ENCODE measurements around the gene ZNF791. TPM values are rescaled to one million over a fixed set of nuclear protein-coding genes. Genes with fewer than 3 reads are reported as not detected.

ZNF791 gene
- total RNA-seq, 1 experiment from 2014 or later: 23.9 TPM

DNA sequence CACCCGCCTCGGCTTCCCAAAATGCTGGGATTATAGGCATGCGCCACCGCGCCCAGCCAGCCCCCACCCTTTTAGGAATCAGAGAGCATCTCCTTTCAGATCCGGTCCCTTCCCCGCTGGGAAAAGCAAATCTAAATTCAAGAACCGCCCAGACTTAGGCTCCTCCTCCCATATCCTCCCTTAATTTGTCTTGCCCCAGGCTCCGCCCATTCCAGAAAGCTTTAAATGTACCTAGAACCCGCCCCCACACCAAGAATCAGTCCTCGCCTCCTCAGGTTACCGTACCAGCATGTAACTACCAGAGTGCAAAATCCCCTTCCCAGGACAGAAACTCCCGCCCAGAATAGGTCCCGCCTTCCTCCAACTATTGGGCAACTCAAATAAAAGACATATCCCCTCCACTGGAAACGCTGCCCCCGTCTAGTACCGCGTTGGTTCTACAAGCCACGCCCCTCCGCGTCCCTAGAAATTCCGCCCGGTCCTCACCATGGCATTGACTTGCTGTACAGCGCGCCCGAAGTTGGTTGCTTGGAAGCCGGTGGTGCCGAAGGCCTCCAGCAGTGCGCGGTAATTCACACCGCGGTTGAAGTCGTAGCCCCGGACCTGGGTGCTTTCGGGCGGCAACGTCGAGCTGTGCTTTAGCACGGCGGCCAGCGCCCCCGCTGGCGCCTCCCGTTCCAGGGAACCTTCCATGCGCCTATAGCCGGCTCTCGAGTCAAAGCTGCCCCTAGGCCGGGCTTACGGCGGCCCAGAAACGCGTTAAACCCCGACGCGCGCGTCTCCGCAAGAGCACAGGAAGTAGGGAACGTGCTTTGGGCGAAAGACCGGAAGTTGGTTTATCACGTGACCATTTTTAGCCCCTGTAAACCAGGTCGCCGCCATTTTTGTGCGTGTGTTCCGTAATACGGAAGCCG is 70.6 kb downstream of the ZNF791 start, which contains the start of gene DHPS:
Gene DHPS (minus strand): TSS at position 807 of the 914 bp plus-strand sequence. CDS start 114 bp downstream, at position 693.
- CTCF ChIA-PET: interaction anchor here (0.6 to 2.5 kb wide), 9 partner anchors 10 to 79 kb away, joined by 3 to 22 read pairs (median 4); no protein-coding TSS in a partner anchor
- peaks cover 31% of the 10 kb centered on the region for H3K36me3 Mint-ChIP-seq
- peak; percentile 89 for ATAC-seq
- H3K4me1 Mint-ChIP-seq: peaks cover 5% of the 10 kb centered on the region; the same call in 1 of the 2 replicates
- POLR2A ChIA-PET: interaction anchor here (0.6 to 1.8 kb wide), 10 partner anchors 15 to 1107 kb away, joined by 3 to 13 read pairs (median 4); partner anchors contain the start of gene FBXW9
- H3K4me3 Mint-ChIP-seq: peak within 1 kb of the TSS; percentile 89
- peak; percentile 92 for DNase-seq (ENCODE audit: low spot score)
- no peaks in the 10 kb centered on the region for H3K27me3 Mint-ChIP-seq (ENCODE audit: low read depth)
- H3K27ac Mint-ChIP-seq: peak within 1 kb of the TSS; percentile 99
- no peaks in the 10 kb centered on the region for H3K9me3 Mint-ChIP-seq
- TF ChIP-seq KAT7 (CRISPR knock-in tag; IDR thresholded peaks at IDR 0.05; ENCODE audit: borderline replicate concordance): 0 out of 2 replicates have a peak, but pooled peaks have one; percentile 68
- no peak; the same call in 1 of the 2 replicates for TF ChIP-seq E2F5 (CRISPR knock-in tag; IDR thresholded peaks at IDR 0.05)
- TF ChIP-seq NR3C1 (CRISPR knock-in tag; conservative IDR thresholded peaks at IDR 0.05; ENCODE audit: low read depth): no peak
- TF ChIP-seq TEAD1 (CRISPR knock-in tag; IDR thresholded peaks at IDR 0.05): peak; percentile 42; the same call in 1 of the 2 replicates
- TF ChIP-seq ZNF232 (CRISPR knock-in tag; IDR thresholded peaks at IDR 0.05): no peak
- no peak for TF ChIP-seq ZNF263 (CRISPR knock-in tag; IDR thresholded peaks at IDR 0.05; ENCODE audit: low read depth)
- TF ChIP-seq, protein P1, sequence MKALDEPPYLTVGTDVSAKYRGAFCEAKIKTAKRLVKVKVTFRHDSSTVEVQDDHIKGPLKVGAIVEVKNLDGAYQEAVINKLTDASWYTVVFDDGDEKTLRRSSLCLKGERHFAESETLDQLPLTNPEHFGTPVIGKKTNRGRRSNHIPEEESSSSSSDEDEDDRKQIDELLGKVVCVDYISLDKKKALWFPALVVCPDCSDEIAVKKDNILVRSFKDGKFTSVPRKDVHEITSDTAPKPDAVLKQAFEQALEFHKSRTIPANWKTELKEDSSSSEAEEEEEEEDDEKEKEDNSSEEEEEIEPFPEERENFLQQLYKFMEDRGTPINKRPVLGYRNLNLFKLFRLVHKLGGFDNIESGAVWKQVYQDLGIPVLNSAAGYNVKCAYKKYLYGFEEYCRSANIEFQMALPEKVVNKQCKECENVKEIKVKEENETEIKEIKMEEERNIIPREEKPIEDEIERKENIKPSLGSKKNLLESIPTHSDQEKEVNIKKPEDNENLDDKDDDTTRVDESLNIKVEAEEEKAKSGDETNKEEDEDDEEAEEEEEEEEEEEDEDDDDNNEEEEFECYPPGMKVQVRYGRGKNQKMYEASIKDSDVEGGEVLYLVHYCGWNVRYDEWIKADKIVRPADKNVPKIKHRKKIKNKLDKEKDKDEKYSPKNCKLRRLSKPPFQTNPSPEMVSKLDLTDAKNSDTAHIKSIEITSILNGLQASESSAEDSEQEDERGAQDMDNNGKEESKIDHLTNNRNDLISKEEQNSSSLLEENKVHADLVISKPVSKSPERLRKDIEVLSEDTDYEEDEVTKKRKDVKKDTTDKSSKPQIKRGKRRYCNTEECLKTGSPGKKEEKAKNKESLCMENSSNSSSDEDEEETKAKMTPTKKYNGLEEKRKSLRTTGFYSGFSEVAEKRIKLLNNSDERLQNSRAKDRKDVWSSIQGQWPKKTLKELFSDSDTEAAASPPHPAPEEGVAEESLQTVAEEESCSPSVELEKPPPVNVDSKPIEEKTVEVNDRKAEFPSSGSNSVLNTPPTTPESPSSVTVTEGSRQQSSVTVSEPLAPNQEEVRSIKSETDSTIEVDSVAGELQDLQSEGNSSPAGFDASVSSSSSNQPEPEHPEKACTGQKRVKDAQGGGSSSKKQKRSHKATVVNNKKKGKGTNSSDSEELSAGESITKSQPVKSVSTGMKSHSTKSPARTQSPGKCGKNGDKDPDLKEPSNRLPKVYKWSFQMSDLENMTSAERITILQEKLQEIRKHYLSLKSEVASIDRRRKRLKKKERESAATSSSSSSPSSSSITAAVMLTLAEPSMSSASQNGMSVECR (CRISPR knock-in tag; IDR thresholded peaks at IDR 0.05; ENCODE audit: borderline replicate concordance): peak; percentile 68; the same call in 1 of the 2 replicates
- 0 out of 2 replicates have a peak, but pooled peaks have one; percentile 18 for TF ChIP-seq NFE2L1 (CRISPR knock-in tag; IDR thresholded peaks at IDR 0.05)
- no peak for TF ChIP-seq GRHL2 (CRISPR knock-in tag; IDR thresholded peaks at IDR 0.05; ENCODE audit: insufficient replicate concordance, severe bottlenecking)
- peak; percentile 91 for TF ChIP-seq FOXP4 (CRISPR knock-in tag; IDR thresholded peaks at IDR 0.05)
- no peak for TF ChIP-seq SOX15 (CRISPR knock-in tag; IDR thresholded peaks at IDR 0.05)
- TF ChIP-seq GTF2I (CRISPR knock-in tag; conservative IDR thresholded peaks at IDR 0.05): no peak
- peak; percentile 58; the same call in 1 of the 2 replicates for TF ChIP-seq TEAD4 (CRISPR knock-in tag; IDR thresholded peaks at IDR 0.05)
- no peak for TF ChIP-seq CBFB (CRISPR knock-in tag; IDR thresholded peaks at IDR 0.05; ENCODE audit: low read depth)
- no peak for TF ChIP-seq OVOL2 (CRISPR knock-in tag; IDR thresholded peaks at IDR 0.05; ENCODE audit: borderline replicate concordance)
- TF ChIP-seq ZNF281 (CRISPR knock-in tag; IDR thresholded peaks at IDR 0.05): no peak
- TF ChIP-seq CTCF (IDR thresholded peaks at IDR 0.05): no peak
- TF ChIP-seq FOXK1 (CRISPR knock-in tag; IDR thresholded peaks at IDR 0.05): peak; percentile 77
- TF ChIP-seq CREB1 (CRISPR knock-in tag; IDR thresholded peaks at IDR 0.05): no peak
- TF ChIP-seq, protein P2, sequence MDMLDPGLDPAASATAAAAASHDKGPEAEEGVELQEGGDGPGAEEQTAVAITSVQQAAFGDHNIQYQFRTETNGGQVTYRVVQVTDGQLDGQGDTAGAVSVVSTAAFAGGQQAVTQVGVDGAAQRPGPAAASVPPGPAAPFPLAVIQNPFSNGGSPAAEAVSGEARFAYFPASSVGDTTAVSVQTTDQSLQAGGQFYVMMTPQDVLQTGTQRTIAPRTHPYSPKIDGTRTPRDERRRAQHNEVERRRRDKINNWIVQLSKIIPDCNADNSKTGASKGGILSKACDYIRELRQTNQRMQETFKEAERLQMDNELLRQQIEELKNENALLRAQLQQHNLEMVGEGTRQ (CRISPR knock-in tag; IDR thresholded peaks at IDR 0.05): peak; percentile 95
- no peak for TF ChIP-seq GABPB1 (CRISPR knock-in tag; IDR thresholded peaks at IDR 0.05)
- no peak for TF ChIP-seq JAZF1 (CRISPR knock-in tag; IDR thresholded peaks at IDR 0.05)
- peak; percentile 47; the same call in 1 of the 2 replicates for TF ChIP-seq ZNF219 (CRISPR knock-in tag; IDR thresholded peaks at IDR 0.05; ENCODE audit: borderline replicate concordance)

Measured in WTC11 (cell line).